Neural progenitor cell (in vitro differentiated cells): ENCODE data around the gene RMDN2.

ENCODE experiments used
- EZH2 ChIP-seq: fragments of 200-600 bp; sonication (generic); IDR thresholded peaks from 2 replicates; pipeline ENCODE4 v1.6.1; 2017; ENCODE audit warnings: antibody characterized with exemption, mild to moderate bottlenecking, moderate library complexity
- TF ChIP-seq, protein P1 (sequence below): fragments of 200-600 bp; sonication (generic); IDR thresholded peaks from 2 replicates; pipeline ENCODE4 v1.5.1; 2017; ENCODE audit warnings: antibody characterized with exemption, mild to moderate bottlenecking

DNA sequence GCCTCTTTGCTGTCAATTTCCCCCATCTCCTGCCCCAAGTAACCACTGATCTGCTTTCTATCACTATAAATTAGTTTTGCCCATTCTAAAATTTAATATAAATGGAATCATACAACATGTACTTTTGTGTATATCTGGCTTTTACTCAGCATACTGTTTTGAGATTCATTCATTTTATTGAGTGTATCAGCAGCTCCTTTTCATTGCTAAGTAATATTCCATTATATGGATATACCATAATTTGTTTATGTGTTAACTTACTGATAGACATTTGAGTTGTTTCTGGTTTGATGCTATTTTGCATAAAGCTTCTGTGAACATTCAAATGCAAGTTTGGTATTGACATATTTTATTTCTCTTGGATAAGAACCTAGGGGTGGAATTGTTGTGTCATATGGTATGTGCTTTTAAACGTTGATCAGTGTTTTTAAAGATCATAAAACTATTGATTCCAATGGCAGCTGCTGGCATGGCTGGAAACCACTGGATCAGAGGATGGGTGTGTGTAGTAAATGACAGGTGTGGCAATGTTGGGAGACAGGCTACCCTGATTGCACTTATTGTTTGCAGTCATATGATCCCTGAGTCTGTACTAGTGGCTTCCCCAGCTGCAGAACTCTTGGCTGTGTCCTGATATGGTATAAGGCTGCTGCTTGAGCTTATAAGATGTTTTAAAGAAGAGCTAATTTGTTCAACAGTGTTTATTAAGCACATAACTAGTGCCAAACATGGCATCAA is 75.6 kb downstream of the RMDN2 start:
- no peak for TF ChIP-seq EZH2
- TF ChIP-seq, protein P1, sequence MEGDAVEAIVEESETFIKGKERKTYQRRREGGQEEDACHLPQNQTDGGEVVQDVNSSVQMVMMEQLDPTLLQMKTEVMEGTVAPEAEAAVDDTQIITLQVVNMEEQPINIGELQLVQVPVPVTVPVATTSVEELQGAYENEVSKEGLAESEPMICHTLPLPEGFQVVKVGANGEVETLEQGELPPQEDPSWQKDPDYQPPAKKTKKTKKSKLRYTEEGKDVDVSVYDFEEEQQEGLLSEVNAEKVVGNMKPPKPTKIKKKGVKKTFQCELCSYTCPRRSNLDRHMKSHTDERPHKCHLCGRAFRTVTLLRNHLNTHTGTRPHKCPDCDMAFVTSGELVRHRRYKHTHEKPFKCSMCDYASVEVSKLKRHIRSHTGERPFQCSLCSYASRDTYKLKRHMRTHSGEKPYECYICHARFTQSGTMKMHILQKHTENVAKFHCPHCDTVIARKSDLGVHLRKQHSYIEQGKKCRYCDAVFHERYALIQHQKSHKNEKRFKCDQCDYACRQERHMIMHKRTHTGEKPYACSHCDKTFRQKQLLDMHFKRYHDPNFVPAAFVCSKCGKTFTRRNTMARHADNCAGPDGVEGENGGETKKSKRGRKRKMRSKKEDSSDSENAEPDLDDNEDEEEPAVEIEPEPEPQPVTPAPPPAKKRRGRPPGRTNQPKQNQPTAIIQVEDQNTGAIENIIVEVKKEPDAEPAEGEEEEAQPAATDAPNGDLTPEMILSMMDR: no peak
